ENCODE measurements around the gene MEMO1. TPM values are rescaled to one million over a fixed set of nuclear protein-coding genes. Genes with fewer than 3 reads are reported as not detected.
"Not testable (repeated sequence)": the region's sequence is repeated elsewhere in the genome, so short reads cannot be mapped to it uniquely, and the experiment has no call there.

The MEMO1 gene
- total and polyA plus RNA-seq, 2 of the 4 experiments (the other 2 are of a cell fraction), result 23.7 to 49.7 TPM

DNA sequence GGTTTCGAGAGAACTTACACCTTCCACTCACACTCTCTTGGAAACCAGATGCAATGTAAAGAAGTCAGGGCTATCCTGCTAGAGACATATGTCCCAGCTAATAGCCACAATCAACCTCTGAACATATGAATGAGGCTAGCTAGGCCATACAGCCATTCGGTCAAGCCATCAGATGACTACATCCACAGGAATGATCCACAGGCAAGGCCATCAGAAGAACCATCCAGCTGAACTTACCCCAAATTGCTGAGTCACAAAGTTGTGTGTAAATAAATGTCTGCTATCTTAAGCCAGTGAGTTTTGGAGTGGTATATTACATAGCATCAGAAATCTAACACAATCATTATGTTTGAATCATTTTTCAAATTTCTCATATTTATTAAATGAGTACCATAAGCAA is 47.3 kb upstream of the MEMO1 start:
- no peak overlapping the region for H2AK9ac ChIP-seq (replicated peaks; ENCODE audit: low read depth, low read length, poor library complexity)
- WGBS, 2 experiments (ENCODE audit: extremely low coverage in 2 of 2, insufficient read length in 1 of 2), result no CpG with 5 or more reads among the region's 2 CpGs
- H3K4me2 ChIP-seq (ENCODE audit: low read depth, low read length), result no peak overlapping the region
- no peak overlapping the region for H2BK15ac ChIP-seq (ENCODE audit: low read depth, low read length)
- H3K18ac ChIP-seq (ENCODE audit: low read depth, low read length), result no peak overlapping the region
- DNase-seq (peak; percentile 67), ATAC-seq (ENCODE audit: low read depth) (peak; percentile 38; the same call in 1 of the 2 replicates)
- H3K36me3 ChIP-seq (ENCODE audit: control insufficient read depth, insufficient read depth, low read length), result no peaks in the 10 kb centered on the region
- 0 out of 2 replicates have a peak, but pooled peaks cover 2% of the 10 kb centered on the region for H3K4me1 ChIP-seq (ENCODE audit: control insufficient read depth, insufficient read depth, low read length)
- H2BK5ac ChIP-seq (ENCODE audit: low read depth, low read length, poor library complexity, severe bottlenecking), result no peak overlapping the region
- no peaks in the 10 kb centered on the region for H4K20me1 ChIP-seq (ENCODE audit: insufficient read depth, low read length)
- H3K56ac ChIP-seq (ENCODE audit: extremely low read depth, insufficient read depth, low read length), result no peak overlapping the region
- no peak overlapping the region for H3K27ac ChIP-seq (ENCODE audit: insufficient read depth, low read length)
- H4K91ac ChIP-seq (ENCODE audit: insufficient read depth, low read depth, low read length), result no peak overlapping the region
- no peak overlapping the region for H4K8ac ChIP-seq (ENCODE audit: low read depth in 2 of 2, low read length in 2 of 2)
- in situ Hi-C loops (cut with MboI; ENCODE audit: low sequenced_read_pairs), result no loop called here
- no peak overlapping the region for H2AFZ ChIP-seq (replicated peaks; ENCODE audit: low read length, poor library complexity)
- H3K9ac ChIP-seq (ENCODE audit: low read depth, low read length), result no peak overlapping the region
- no TSS peak for BruUV-seq (replicated peaks)
- no peaks in the 10 kb centered on the region for H3K27me3 ChIP-seq (ENCODE audit: control insufficient read depth, insufficient read depth, low read length)
- no peak overlapping the region for H2BK120ac ChIP-seq (ENCODE audit: low read depth, low read length)
- ChIA-PET CTCF (interaction anchor here (0.6 kb wide), 1 partner anchor 1742 kb away, joined by 3 read pairs; no protein-coding TSS in a partner anchor), POLR2A (ENCODE audit: unreplicated experiment) (no interaction called here)
- dilution Hi-C loops (cut with HindIII; ENCODE audit: low sequenced_read_pairs, unreplicated experiment), result no loop called here
- H3K14ac ChIP-seq (replicated peaks; ENCODE audit: low read depth, low read length), result no peak overlapping the region
- no peaks in the 10 kb centered on the region; the same call in 1 of the 2 replicates for H3K9me3 ChIP-seq (ENCODE audit: control insufficient read depth, insufficient read depth, low read length)
- intact Hi-C loops (cut with micrococcal nuclease), result no loop called here
- no peak overlapping the region for H2BK20ac ChIP-seq (ENCODE audit: low read depth, low read length)
- H3K79me1 ChIP-seq (ENCODE audit: low read depth in 1 of 2, low read length in 2 of 2), result no peaks in the 10 kb centered on the region
- no peaks in the 10 kb centered on the region for H3K9me1 ChIP-seq (ENCODE audit: insufficient read depth, low read length)
- no peak overlapping the region for H2AK5ac ChIP-seq (ENCODE audit: low read depth, low read length)
- H3K4me3 ChIP-seq (ENCODE audit: insufficient read depth, low read depth, low read length), result no peak overlapping the region
- peak; percentile 21; the same call in 1 of the 2 replicates for TF ChIP-seq MAFK (IDR thresholded peaks at IDR 0.05; ENCODE audit: low read depth, low read length)
- peak; percentile 83 for TF ChIP-seq NFE2L2 (IDR thresholded peaks at IDR 0.05; ENCODE audit: low read depth, low read length)
- no peak for TF ChIP-seq RFX5 (IDR thresholded peaks at IDR 0.05; ENCODE audit: low read depth, low read length)
- H3K23ac ChIP-seq (ENCODE audit: low read depth, low read length), result no peak overlapping the region
- no peak overlapping the region for H4K5ac ChIP-seq (ENCODE audit: low read depth, low read length)
- no peak overlapping the region for H3K4ac ChIP-seq (ENCODE audit: low read depth, low read length)

DNA sequence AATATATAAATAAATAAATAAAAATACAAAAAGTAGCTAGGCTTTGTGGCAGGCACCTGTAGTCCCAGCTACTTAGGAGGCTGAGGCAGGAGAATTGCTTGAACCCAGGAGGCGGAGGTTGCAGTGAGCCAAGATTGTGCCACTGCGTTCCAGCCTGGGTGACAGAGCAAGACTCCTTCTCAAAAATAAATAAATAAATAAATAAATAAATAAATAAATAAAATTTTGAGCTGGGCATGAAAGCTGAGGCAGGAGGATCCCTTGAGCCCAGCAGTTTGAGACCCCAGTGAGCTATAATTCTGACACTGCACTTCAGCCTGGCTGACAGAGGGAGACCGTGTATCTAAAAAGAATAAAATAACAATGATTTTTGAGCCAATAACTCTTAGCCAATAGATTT is 43.8 kb upstream of the MEMO1 start:
- H2BK20ac ChIP-seq (ENCODE audit: low read depth, low read length); H4K91ac ChIP-seq (ENCODE audit: insufficient read depth, low read depth, low read length); H3K14ac ChIP-seq (replicated peaks; ENCODE audit: low read depth, low read length); H4K8ac ChIP-seq (ENCODE audit: low read depth in 2 of 2, low read length in 2 of 2); H2AK9ac ChIP-seq (replicated peaks; ENCODE audit: low read depth, low read length, poor library complexity); H4K20me1 ChIP-seq (ENCODE audit: insufficient read depth, low read length); H3K23ac ChIP-seq (ENCODE audit: low read depth, low read length); H3K9me3 ChIP-seq (ENCODE audit: control insufficient read depth, insufficient read depth, low read length); H3K4me1 ChIP-seq (ENCODE audit: control insufficient read depth, insufficient read depth, low read length); H4K5ac ChIP-seq (ENCODE audit: low read depth, low read length); H2BK120ac ChIP-seq (ENCODE audit: low read depth, low read length); H3K18ac ChIP-seq (ENCODE audit: low read depth, low read length); H3K9ac ChIP-seq (ENCODE audit: low read depth, low read length); H3K4me3 ChIP-seq (ENCODE audit: insufficient read depth, low read depth, low read length); H2AK5ac ChIP-seq (ENCODE audit: low read depth, low read length); intact Hi-C loops (cut with micrococcal nuclease); H2BK5ac ChIP-seq (ENCODE audit: low read depth, low read length, poor library complexity, severe bottlenecking); DNase-seq; H3K27ac ChIP-seq (ENCODE audit: insufficient read depth, low read length); H3K27me3 ChIP-seq (ENCODE audit: control insufficient read depth, insufficient read depth, low read length); H3K9me1 ChIP-seq (ENCODE audit: insufficient read depth, low read length); H3K4ac ChIP-seq (ENCODE audit: low read depth, low read length); ATAC-seq (ENCODE audit: low read depth); H3K56ac ChIP-seq (ENCODE audit: extremely low read depth, insufficient read depth, low read length); H3K79me1 ChIP-seq (ENCODE audit: low read depth in 1 of 2, low read length in 2 of 2); H2AFZ ChIP-seq (replicated peaks; ENCODE audit: low read length, poor library complexity); in situ Hi-C loops (cut with MboI; ENCODE audit: low sequenced_read_pairs); H2BK15ac ChIP-seq (ENCODE audit: low read depth, low read length); BruUV-seq (replicated peaks); H3K36me3 ChIP-seq (ENCODE audit: control insufficient read depth, insufficient read depth, low read length); H3K4me2 ChIP-seq (ENCODE audit: low read depth, low read length); dilution Hi-C loops (cut with HindIII; ENCODE audit: low sequenced_read_pairs, unreplicated experiment): not testable (repeated sequence)
- whole genome bisulfite sequencing, 2 experiments (ENCODE audit: extremely low coverage in 2 of 2, insufficient read length in 1 of 2), result no CpG with 5 or more reads among the region's 3 CpGs
- ChIA-PET POLR2A (ENCODE audit: unreplicated experiment) (interaction anchor here (0.6 kb wide), 1 partner anchor 8 kb away, joined by 3 read pairs; no protein-coding TSS in a partner anchor), CTCF (interaction anchor here (0.9 to 1.6 kb wide), 3 partner anchors 9 to 325 kb away, joined by 3 to 6 read pairs (median 3); partner anchors contain the start of genes DPY30 and SPAST)

Measured in IMR-90 (cell line).